ENCODE data around the gene DSTYK. TPM values are rescaled to one million over a fixed set of nuclear protein-coding genes. Genes with fewer than 3 reads are reported as not detected.

The DSTYK gene
- total and polyA plus RNA-seq, 2 experiments from 2014 or later, result 6.1 to 10.7 TPM

- Histone ChIP-seq H3K36me3 (ENCODE audit: insufficient read depth) (no peaks in the 10 kb centered on the region), H3K9me2 (ENCODE audit: insufficient read depth) (no peaks in the 10 kb centered on the region), H4K20me1 (replicated peaks; ENCODE audit: insufficient read depth) (no peaks in the 10 kb centered on the region), H2AFZ (no peak overlapping the region), H3K27ac (ENCODE audit: low read depth) (no peak overlapping the region), H3F3A (replicated peaks; ENCODE audit: low read depth) (no peaks in the 10 kb centered on the region), H3K4me3 (no peak overlapping the region), H3K79me2 (replicated peaks; ENCODE audit: insufficient read depth) (no peaks in the 10 kb centered on the region), H3K27me3 (ENCODE audit: insufficient read depth) (no peaks in the 10 kb centered on the region), H3K4me1 (ENCODE audit: insufficient read depth) (no peaks in the 10 kb centered on the region), H3K4me2 (no peak overlapping the region)
- Mint-ChIP-seq H3K27ac (no peak overlapping the region), H3K36me3 (ENCODE audit: low read depth) (no peaks in the 10 kb centered on the region), H3K4me3 (no peak overlapping the region), H3K27me3 (ENCODE audit: insufficient read depth, low read depth, poor library complexity) (no peaks in the 10 kb centered on the region), H3K9me3 (no peaks in the 10 kb centered on the region), H3K4me1 (no peaks in the 10 kb centered on the region)
- DNase-seq (ENCODE audit: low spot score), result no peak
- TF ChIP-seq CREB1 (CRISPR knock-in tag; IDR thresholded peaks at IDR 0.05; ENCODE audit: low read depth) (no peak), STAT1 (IDR thresholded peaks at IDR 0.05; ENCODE audit: unreplicated experiment) (no peak), ETS1 (IDR thresholded peaks at IDR 0.05) (no peak), NANOG (IDR thresholded peaks at IDR 0.05; ENCODE audit: borderline replicate concordance) (no peak), REST (IDR thresholded peaks at IDR 0.05; ENCODE audit: unreplicated experiment) (no peak)
- no peak for ATAC-seq
Measured at GRCh38 chr1:205128050-205128449, 83.5 kb downstream of the DSTYK start.

GRCh38 chr1:205127646-205128045 is 83.9 kb downstream of the DSTYK start:
- Histone ChIP-seq H3K27me3 (ENCODE audit: insufficient read depth) (no peaks in the 10 kb centered on the region), H3K9me2 (ENCODE audit: insufficient read depth) (no peaks in the 10 kb centered on the region), H3K4me2 (no peak overlapping the region), H3K79me2 (replicated peaks; ENCODE audit: insufficient read depth) (no peaks in the 10 kb centered on the region), H2AFZ (no peak overlapping the region), H3F3A (replicated peaks; ENCODE audit: low read depth) (no peaks in the 10 kb centered on the region), H3K27ac (ENCODE audit: low read depth) (no peak overlapping the region), H3K4me1 (ENCODE audit: insufficient read depth) (no peaks in the 10 kb centered on the region), H4K20me1 (replicated peaks; ENCODE audit: insufficient read depth) (no peaks in the 10 kb centered on the region), H3K36me3 (ENCODE audit: insufficient read depth) (no peaks in the 10 kb centered on the region), H3K4me3 (no peak overlapping the region)
- ATAC-seq (no peak), DNase-seq (ENCODE audit: low spot score) (no peak)
- Mint-ChIP-seq H3K9me3 (no peaks in the 10 kb centered on the region), H3K4me1 (peaks cover 2% of the 10 kb centered on the region; the same call in 2 of the 3 replicates), H3K36me3 (ENCODE audit: low read depth) (no peaks in the 10 kb centered on the region), H3K27ac (no peak overlapping the region), H3K4me3 (no peak overlapping the region), H3K27me3 (ENCODE audit: insufficient read depth, low read depth, poor library complexity) (no peaks in the 10 kb centered on the region)
- TF ChIP-seq ZNF462 (CRISPR knock-in tag; IDR thresholded peaks at IDR 0.05) (no peak), EZH2 (IDR thresholded peaks at IDR 0.05; ENCODE audit: low read depth, unreplicated experiment) (no peak), CREB1 (CRISPR knock-in tag; IDR thresholded peaks at IDR 0.05; ENCODE audit: low read depth) (no peak), NANOG (IDR thresholded peaks at IDR 0.05; ENCODE audit: borderline replicate concordance) (no peak), CTCF (conservative IDR thresholded peaks at IDR 0.05; ENCODE audit: low read depth in 2 of 2) (no peak), POLR2AphosphoS5 (IDR thresholded peaks at IDR 0.05; ENCODE audit: low read depth) (no peak), JUNB (IDR thresholded peaks at IDR 0.05; ENCODE audit: unreplicated experiment) (no peak)

Data from GM23338 (cell line).